HG03095 (cell line): Measurements from ENCODE around the gene GRPR.

Source experiments
- ATAC-seq: cut with Tn5 transposase; IDR thresholded peaks from one replicate; pipeline ENCODE4 v1.9.1; 2021; ENCODE audit warnings: moderate library complexity; ENCODE audit not compliant: unreplicated experiment

GRPR gene

GRCh38 chrX:16123222-16123786, at the start of gene GRPR:
Gene GRPR, plus strand, starts transcription at chrX:16123565. Its CDS starts 389 bp downstream, at chrX:16123954.
- ATAC-seq: peak; percentile 54

DNA sequence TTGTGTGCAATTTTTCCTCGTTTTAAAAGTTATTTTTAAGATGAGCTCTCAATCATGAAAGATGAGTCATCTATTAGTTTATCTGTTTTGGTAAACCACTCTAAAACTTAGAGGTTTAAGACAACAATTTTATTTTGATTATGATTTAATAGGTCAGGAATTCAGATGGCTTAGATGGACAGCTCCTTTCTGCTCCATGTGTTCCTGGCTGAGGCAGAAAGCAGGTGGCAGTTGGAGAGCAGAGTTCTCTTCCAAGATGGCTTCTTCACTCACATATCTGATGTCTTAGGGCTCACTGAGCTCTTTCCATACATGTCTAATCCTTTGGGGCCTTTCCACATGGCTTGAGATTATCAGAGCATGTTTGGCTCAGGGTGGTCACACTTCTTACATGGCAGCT, 48.3 kb upstream of the GRPR start:
- ATAC-seq: no peak

- no peak for ATAC-seq
Observed at GRCh38 chrX:16076834-16077233, 46.5 kb upstream of the GRPR start.

DNA sequence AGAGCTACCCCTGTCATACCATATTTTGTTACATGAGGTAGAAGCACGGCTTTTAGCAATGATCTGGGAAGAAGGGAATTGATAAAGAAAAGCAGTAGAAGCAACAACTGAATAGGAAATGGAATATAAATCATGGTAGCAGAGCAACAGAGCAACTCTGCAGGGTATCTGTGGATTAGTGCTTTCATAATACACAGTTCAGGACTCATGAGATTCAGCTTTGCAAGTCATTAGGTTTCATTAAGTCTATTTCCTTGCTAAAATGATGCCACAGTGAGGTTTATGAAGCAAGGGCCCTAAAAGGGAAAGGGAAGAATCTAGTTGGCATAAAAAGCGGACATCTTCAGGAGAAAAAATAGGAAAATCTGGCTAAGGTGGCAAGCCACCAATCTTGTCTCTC, 45.6 kb upstream of the GRPR start:
- no peak for ATAC-seq

DNA sequence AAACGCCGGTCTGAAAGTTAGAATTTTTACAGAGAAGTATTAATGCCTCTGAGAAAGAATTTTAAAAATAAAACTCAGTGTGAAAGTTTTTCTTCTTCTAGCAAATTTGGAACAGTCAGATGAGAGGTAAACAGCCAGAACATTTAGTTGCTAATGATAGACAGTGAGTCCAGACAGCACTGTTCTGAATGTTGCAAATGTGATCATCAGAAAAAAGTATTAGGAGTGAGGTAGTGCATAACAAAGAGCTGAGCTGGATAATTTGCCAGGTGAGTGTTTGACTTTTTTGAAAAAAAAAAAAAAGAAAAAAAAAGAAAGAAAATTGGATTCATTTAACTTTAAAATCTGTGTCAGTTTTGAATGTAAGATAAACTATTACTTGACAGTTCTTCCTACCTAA, 42.0 kb upstream of the GRPR start:
- no peak for ATAC-seq

DNA sequence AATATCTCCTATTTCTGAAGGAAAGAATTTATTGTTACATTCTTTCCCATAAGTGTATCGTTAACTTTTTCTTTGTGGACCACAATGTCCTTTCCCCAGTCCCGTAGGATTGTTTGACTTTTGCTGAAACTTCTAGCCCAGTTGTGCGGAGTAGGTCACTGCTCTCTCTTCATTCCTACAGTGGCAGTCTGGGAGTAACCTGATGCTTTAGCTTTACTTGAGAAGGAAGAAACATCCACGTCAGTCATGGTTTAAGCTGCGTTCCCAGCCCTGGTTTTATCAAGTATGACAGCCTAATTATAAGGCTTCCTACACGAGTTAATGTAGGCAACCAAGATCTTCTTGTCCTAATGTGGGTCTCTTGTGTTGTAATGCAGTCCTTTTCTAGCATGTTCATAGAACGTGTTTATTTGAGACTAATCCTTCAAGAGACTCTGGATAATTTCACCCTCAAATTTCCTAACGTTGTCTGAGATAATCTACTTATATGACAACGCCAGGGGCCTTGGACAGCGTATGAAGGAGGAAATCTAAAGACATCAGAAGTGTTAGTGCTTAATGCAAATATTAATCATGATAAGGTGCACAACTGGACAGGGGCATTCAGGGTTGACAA, 40.8 kb upstream of the GRPR start:
- ATAC-seq: no peak

DNA sequence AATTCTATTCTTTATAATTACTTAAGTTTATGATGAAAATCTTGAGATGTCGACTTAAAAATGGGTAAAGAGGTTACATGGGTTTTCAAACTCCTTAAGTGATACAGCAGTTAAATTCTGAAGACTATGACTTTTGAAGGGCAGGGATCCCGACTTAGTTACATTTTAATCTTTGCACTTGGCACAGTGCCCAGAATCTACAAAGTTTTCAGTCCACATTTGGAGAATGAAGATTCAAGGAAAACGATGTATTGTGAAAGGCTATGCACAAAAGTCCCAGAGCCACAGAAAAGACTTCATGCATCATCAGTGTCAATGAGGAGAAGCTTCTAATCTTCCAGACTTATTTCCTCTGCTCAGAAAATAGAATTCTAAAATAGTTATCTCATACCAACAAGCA, 36.3 kb upstream of the GRPR start:
- no peak for ATAC-seq

DNA sequence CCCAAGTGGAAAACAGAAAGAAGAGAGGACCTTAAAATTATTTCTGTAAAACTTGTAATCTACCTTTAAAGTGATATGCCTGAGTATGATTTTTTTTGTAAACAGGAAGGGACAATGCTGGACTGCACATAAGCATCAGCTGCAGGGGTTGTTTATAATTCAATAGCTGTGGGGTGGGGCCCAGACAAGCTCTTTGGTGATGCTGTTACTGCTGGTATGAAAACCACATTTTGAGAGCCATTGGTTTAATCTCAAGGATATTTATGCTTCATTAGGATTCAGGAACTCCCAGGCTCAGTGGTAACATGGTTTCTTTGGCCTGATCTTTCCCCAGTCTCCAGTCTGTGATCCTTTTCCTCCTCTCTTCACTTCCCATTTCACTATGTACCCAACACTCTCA, 34.3 kb upstream of the GRPR start:
- no peak for ATAC-seq

GRCh38 chrX:16096141-16096540, 27.2 kb upstream of the GRPR start:
- no peak for ATAC-seq

- no peak for ATAC-seq
Observed at GRCh38 chrX:16100673-16101072, 22.7 kb upstream of the GRPR start.

- no peak for ATAC-seq
Observed at GRCh38 chrX:16101581-16101980, 21.8 kb upstream of the GRPR start.

- no peak for ATAC-seq
Observed at GRCh38 chrX:16103625-16104024, 19.7 kb upstream of the GRPR start.

- ATAC-seq: no peak
Observed at GRCh38 chrX:16112428-16112827, 10.9 kb upstream of the GRPR start.

DNA sequence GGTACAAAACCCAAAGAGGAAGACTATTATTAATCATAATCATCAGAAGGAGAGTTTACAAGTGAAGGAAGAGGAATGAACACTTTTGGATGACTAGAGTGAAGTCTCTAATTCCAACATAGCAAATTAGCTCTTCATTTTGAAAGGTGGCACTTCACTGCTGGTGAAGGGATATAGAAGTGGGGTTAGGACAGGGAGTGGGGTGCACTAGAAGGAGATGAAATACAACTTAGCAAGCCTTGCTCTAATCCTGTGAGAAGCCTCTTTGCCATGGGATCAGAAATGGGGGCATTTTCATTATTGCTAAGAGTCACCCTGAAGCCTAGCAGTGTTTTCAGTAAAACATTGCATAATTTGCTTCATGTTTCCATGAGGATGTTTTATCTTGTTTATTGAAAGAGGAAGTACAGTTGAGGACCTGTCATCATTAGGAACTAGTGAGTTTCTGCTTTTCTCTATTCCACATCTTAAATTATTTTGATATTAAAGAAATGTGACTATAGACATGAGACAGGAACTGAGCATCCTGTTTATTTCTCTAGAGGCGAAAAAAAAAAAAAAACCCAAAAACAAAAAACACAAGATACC, 9.3 kb upstream of the GRPR start:
- no peak for ATAC-seq

GRCh38 chrX:16114611-16115010, 8.8 kb upstream of the GRPR start:
- ATAC-seq: no peak

- peak; percentile 80 for ATAC-seq
Observed at GRCh38 chrX:16119353-16120220, 3.8 kb upstream of the GRPR start.

DNA sequence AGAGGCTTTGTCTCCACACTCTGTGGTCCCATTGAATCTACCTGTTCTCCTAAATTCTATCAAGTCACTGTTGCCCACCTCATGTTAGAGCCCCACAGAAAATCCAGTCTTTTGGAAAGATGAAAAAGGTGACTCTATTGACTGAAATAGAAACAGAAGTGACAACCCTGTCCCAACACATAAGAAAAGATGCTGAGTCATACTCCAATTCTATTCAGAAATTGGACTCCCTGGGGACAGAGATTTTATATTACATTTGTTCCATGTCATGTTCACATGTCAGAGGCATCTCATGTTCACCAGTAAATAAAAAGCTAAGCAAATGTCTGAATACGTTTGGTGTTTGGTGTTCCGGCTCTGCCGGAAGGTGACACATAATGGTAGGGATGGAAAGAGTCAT, 2.9 kb upstream of the GRPR start:
- no peak for ATAC-seq

DNA sequence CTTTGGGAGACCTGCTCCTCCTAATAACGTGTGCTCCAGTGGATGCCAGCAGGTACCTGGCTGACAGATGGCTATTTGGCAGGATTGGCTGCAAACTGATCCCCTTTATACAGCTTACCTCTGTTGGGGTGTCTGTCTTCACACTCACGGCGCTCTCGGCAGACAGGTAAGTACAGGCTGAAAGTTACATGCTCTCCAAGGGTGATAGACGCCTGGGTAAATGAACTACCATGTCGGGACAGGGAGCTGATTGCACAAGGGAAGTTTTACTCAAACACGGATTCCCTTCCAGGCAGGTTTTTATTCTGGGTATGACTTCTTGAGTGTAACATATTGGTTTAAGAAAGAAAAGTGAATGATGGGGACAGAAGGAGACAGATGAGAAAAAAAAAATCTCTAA, 836 bp downstream of the GRPR start:
- no peak for ATAC-seq

- no peak for ATAC-seq
Observed at GRCh38 chrX:16125520-16126149, 2.3 kb downstream of the GRPR start.

GRCh38 chrX:16130707-16131106, 7.3 kb downstream of the GRPR start:
- no peak for ATAC-seq

DNA sequence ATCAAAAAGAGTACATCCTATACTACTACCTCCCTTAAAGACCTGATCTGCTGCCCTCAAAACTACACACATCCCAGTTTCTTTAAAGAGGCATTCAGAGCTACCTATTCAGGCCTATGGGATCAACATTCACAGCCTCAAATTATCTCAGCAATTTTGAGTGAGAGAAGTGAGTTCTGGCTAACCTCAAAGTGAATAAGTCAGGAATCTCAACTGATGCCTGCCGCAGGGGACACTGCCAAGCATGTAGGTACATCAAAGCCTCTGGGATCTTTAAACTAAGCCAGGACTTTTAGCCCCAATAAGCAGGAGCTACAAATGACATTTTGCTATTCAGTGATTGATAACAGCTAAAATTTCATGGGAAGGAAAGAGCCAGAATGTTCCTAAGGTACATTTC, 11.6 kb downstream of the GRPR start:
- ATAC-seq: no peak
